HEK293 (cell line): ENCODE results near the gene YAF2.

Experiments used
- GLIS1 ChIP-seq: fragments of 450-650 bp; formaldehyde crosslinking; IDR thresholded peaks from 2 replicates; pipeline ENCODE4 v1.5.1; 2016; ENCODE audit warnings: missing biosample characterization, missing genetic modification characterization
- GLIS2 ChIP-seq: fragments of 450-650 bp; formaldehyde crosslinking; IDR thresholded peaks from 2 replicates; pipeline ENCODE4 v1.5.1; 2016; ENCODE audit warnings: missing biosample characterization, missing genetic modification characterization
- HOXA7 ChIP-seq: sonication (generic); formaldehyde crosslinking; IDR thresholded peaks from 2 replicates; pipeline ENCODE4 v1.8.1; 2022; ENCODE audit warnings: missing genetic modification reagents, borderline replicate concordance
- SP2 ChIP-seq: fragments of 450-650 bp; formaldehyde crosslinking; IDR thresholded peaks from 2 replicates; pipeline ENCODE4 v1.5.1; 2016; ENCODE audit warnings: missing biosample characterization, missing genetic modification characterization
- SP3 ChIP-seq: fragments of 450-650 bp; formaldehyde crosslinking; IDR thresholded peaks from 2 replicates; pipeline ENCODE4 v1.5.1; 2016; ENCODE audit warnings: missing biosample characterization, missing genetic modification characterization
- TRIM28 ChIP-seq: IDR thresholded peaks from 2 replicates; pipeline ENCODE4 v1.6.1; 2011; ENCODE audit warnings: low read length, control low read depth, borderline replicate concordance
- YY2 ChIP-seq: fragments of 450-650 bp; formaldehyde crosslinking; IDR thresholded peaks from 2 replicates; pipeline ENCODE4 v1.5.1; 2016; ENCODE audit warnings: missing biosample characterization, missing genetic modification characterization
- ZFP37 ChIP-seq: fragments of 450-650 bp; formaldehyde crosslinking; IDR thresholded peaks from 2 replicates; pipeline ENCODE4 v1.5.1; 2016; ENCODE audit warnings: missing biosample characterization, missing genetic modification characterization
- ZIC2 ChIP-seq: fragments of 450-650 bp; formaldehyde crosslinking; IDR thresholded peaks from 2 replicates; pipeline ENCODE4 v1.5.1; 2016; ENCODE audit warnings: missing biosample characterization, missing genetic modification characterization
- ZNF10 ChIP-seq: fragments of 450-650 bp; formaldehyde crosslinking; IDR thresholded peaks from 2 replicates; pipeline ENCODE4 v1.5.1; 2017; ENCODE audit warnings: missing biosample characterization, missing genetic modification characterization
- ZNF133 ChIP-seq: fragments of 450-650 bp; formaldehyde crosslinking; IDR thresholded peaks from 2 replicates; pipeline ENCODE4 v1.5.1; 2016; ENCODE audit warnings: missing biosample characterization, missing genetic modification characterization
- ZNF19 ChIP-seq: fragments of 450-650 bp; formaldehyde crosslinking; IDR thresholded peaks from 2 replicates; pipeline ENCODE4; 2016; ENCODE audit warnings: missing biosample characterization, missing genetic modification characterization, low read depth
- ZNF266 ChIP-seq: fragments of 450-650 bp; formaldehyde crosslinking; IDR thresholded peaks from 2 replicates; pipeline ENCODE4 v1.5.1; 2016; ENCODE audit warnings: missing biosample characterization, missing genetic modification characterization, low read depth
- ZNF302 ChIP-seq: fragments of 450-650 bp; formaldehyde crosslinking; IDR thresholded peaks from 2 replicates; pipeline ENCODE4 v1.5.1; 2016; ENCODE audit warnings: missing biosample characterization, missing genetic modification characterization, low read depth
- ZNF341 ChIP-seq: fragments of 450-650 bp; formaldehyde crosslinking; IDR thresholded peaks from 2 replicates; pipeline ENCODE4; 2016; ENCODE audit warnings: low read depth, missing biosample characterization, missing genetic modification characterization
- ZNF544 ChIP-seq: fragments of 450-650 bp; formaldehyde crosslinking; IDR thresholded peaks from 2 replicates; pipeline ENCODE4 v1.5.0; 2017; ENCODE audit warnings: missing biosample characterization, missing genetic modification characterization
- ZNF558 ChIP-seq: fragments of 450-650 bp; formaldehyde crosslinking; IDR thresholded peaks from 2 replicates; pipeline ENCODE4 v1.5.1; 2016; ENCODE audit warnings: missing biosample characterization, missing genetic modification characterization
- ZNF629 ChIP-seq: fragments of 450-650 bp; formaldehyde crosslinking; IDR thresholded peaks from 2 replicates; pipeline ENCODE4 v1.5.1; 2017; ENCODE audit warnings: missing biosample characterization, missing genetic modification characterization
- ZNF664 ChIP-seq: fragments of 450-650 bp; formaldehyde crosslinking; IDR thresholded peaks from 2 replicates; pipeline ENCODE4 v1.5.1; 2016; ENCODE audit warnings: missing biosample characterization, missing genetic modification characterization
- ZNF776 ChIP-seq: fragments of 450-650 bp; formaldehyde crosslinking; IDR thresholded peaks from 2 replicates; pipeline ENCODE4 v1.5.0; 2017; ENCODE audit warnings: missing biosample characterization, missing genetic modification characterization, borderline replicate concordance
- ZNF843 ChIP-seq: fragments of 450-650 bp; formaldehyde crosslinking; IDR thresholded peaks from 2 replicates; pipeline ENCODE4 v1.5.1; 2016; ENCODE audit warnings: missing biosample characterization, missing genetic modification characterization
- ZSCAN23 ChIP-seq: fragments of 450-650 bp; formaldehyde crosslinking; IDR thresholded peaks from 2 replicates; pipeline ENCODE4 v1.5.1; 2016; ENCODE audit warnings: missing biosample characterization, missing genetic modification characterization
- TF ChIP-seq, protein P1 (sequence below): fragments of 450-650 bp; formaldehyde crosslinking; IDR thresholded peaks from 2 replicates; pipeline ENCODE4 v1.5.1; 2016; ENCODE audit warnings: missing biosample characterization, missing genetic modification characterization
- TF ChIP-seq, protein P2 (sequence below): fragments of 450-650 bp; formaldehyde crosslinking; IDR thresholded peaks from 2 replicates; pipeline ENCODE4 v1.5.1; 2016; ENCODE audit warnings: missing biosample characterization, missing genetic modification characterization
- TF ChIP-seq, protein P3 (sequence below): sonication (generic); formaldehyde crosslinking; IDR thresholded peaks from 2 replicates; pipeline ENCODE4 v1.8.1; 2022; ENCODE audit warnings: mild to moderate bottlenecking, moderate library complexity, missing genetic modification reagents
- TF ChIP-seq, protein P4 (sequence below): fragments of 450-650 bp; IDR thresholded peaks from 2 replicates; pipeline ENCODE4 v1.5.1; 2018; ENCODE audit warnings: missing biosample characterization, mild to moderate bottlenecking, missing genetic modification characterization
- TF ChIP-seq, protein P5 (sequence below): fragments of 450-650 bp; formaldehyde crosslinking; IDR thresholded peaks from 2 replicates; pipeline ENCODE4 v1.5.1; 2016; ENCODE audit warnings: missing biosample characterization, missing genetic modification characterization, low read depth
- TF ChIP-seq, protein P6 (sequence below): fragments of 450-650 bp; formaldehyde crosslinking; conservative IDR thresholded peaks from 2 replicates; pipeline ENCODE4 v1.5.1; 2016; ENCODE audit warnings: low read depth, missing biosample characterization, missing genetic modification characterization

Gene YAF2

DNA sequence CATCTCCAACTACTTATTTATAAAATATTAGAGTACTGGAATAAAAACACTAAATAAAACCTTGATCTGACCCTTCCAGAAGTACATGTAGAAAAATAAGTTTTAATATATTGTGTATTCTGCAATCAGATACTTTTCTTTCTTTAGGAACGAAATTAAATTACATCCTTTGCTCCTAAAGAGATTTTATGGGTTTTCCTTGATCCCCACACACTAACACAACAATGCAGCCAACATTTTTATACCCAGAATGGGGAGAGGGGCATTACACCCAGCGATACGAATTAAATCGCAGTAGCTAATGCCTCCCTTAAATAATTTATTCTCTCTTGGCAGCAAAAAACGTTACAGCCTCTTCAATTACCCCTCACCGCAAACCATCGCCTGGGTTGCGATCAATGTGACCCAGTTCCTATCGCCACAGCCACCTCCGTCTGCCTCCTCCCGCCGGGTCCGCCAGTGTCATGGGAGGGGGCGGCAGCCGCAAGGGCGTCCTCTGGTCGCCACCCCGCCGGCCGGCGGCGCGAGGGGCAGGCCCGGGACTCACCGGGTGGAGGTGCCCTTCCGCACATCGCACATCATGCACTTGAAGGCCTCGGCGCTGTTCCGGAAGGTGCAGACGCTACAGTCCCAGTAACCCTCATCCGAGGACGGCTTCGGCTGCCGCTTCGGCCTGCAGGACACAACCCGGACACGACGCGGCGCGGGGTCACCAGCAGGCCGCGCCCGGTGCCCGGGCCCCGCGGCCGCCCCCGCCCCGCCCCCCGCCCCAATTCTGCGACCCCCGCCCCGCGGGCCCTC is 796 bp downstream of the YAF2 start (continued):
- TF ChIP-seq, protein P1, sequence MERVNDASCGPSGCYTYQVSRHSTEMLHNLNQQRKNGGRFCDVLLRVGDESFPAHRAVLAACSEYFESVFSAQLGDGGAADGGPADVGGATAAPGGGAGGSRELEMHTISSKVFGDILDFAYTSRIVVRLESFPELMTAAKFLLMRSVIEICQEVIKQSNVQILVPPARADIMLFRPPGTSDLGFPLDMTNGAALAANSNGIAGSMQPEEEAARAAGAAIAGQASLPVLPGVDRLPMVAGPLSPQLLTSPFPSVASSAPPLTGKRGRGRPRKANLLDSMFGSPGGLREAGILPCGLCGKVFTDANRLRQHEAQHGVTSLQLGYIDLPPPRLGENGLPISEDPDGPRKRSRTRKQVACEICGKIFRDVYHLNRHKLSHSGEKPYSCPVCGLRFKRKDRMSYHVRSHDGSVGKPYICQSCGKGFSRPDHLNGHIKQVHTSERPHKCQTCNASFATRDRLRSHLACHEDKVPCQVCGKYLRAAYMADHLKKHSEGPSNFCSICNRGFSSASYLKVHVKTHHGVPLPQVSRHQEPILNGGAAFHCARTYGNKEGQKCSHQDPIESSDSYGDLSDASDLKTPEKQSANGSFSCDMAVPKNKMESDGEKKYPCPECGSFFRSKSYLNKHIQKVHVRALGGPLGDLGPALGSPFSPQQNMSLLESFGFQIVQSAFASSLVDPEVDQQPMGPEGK (tag by site-specific recombination): peak; percentile 86
- TF ChIP-seq ZNF10 (tag by site-specific recombination) (peak; percentile 81; the same call in 1 of the 2 replicates), YY2 (tag by site-specific recombination) (no peak), TRIM28 (peak; percentile 17; the same call in 1 of the 2 replicates), GLIS2 (tag by site-specific recombination) (peak; percentile 82), ZFP37 (tag by site-specific recombination) (peak; percentile 64; the same call in 1 of the 2 replicates), ZNF544 (tag by site-specific recombination) (no peak), SP2 (tag by site-specific recombination) (peak; percentile 62), GLIS1 (tag by site-specific recombination) (peak; percentile 33; the same call in 1 of the 2 replicates), ZNF776 (tag by site-specific recombination) (no peak), ZNF341 (tag by site-specific recombination) (peak; percentile 94), ZNF629 (tag by site-specific recombination) (0 out of 2 replicates have a peak, but pooled peaks have one; percentile 10), ZNF664 (tag by site-specific recombination) (no peak), HOXA7 (CRISPR knock-in tag) (no peak), ZIC2 (tag by site-specific recombination) (peak; percentile 49), ZNF133 (tag by site-specific recombination) (no peak), ZNF19 (no peak), ZNF843 (tag by site-specific recombination) (peak; percentile 17; the same call in 1 of the 2 replicates), SP3 (tag by site-specific recombination) (peak; percentile 77), ZNF266 (no peak), ZNF302 (tag by site-specific recombination) (no peak), ZNF558 (tag by site-specific recombination) (no peak), ZSCAN23 (tag by site-specific recombination) (no peak)
- TF ChIP-seq, protein P2, sequence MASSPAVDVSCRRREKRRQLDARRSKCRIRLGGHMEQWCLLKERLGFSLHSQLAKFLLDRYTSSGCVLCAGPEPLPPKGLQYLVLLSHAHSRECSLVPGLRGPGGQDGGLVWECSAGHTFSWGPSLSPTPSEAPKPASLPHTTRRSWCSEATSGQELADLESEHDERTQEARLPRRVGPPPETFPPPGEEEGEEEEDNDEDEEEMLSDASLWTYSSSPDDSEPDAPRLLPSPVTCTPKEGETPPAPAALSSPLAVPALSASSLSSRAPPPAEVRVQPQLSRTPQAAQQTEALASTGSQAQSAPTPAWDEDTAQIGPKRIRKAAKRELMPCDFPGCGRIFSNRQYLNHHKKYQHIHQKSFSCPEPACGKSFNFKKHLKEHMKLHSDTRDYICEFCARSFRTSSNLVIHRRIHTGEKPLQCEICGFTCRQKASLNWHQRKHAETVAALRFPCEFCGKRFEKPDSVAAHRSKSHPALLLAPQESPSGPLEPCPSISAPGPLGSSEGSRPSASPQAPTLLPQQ (tag by site-specific recombination): peak; percentile 44; the same call in 1 of the 2 replicates
- TF ChIP-seq, protein P3, sequence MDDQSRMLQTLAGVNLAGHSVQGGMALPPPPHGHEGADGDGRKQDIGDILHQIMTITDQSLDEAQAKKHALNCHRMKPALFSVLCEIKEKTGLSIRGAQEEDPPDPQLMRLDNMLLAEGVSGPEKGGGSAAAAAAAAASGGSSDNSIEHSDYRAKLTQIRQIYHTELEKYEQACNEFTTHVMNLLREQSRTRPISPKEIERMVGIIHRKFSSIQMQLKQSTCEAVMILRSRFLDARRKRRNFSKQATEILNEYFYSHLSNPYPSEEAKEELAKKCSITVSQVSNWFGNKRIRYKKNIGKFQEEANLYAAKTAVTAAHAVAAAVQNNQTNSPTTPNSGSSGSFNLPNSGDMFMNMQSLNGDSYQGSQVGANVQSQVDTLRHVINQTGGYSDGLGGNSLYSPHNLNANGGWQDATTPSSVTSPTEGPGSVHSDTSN (CRISPR knock-in tag): peak; percentile 48; the same call in 1 of the 2 replicates
- TF ChIP-seq, protein P4, sequence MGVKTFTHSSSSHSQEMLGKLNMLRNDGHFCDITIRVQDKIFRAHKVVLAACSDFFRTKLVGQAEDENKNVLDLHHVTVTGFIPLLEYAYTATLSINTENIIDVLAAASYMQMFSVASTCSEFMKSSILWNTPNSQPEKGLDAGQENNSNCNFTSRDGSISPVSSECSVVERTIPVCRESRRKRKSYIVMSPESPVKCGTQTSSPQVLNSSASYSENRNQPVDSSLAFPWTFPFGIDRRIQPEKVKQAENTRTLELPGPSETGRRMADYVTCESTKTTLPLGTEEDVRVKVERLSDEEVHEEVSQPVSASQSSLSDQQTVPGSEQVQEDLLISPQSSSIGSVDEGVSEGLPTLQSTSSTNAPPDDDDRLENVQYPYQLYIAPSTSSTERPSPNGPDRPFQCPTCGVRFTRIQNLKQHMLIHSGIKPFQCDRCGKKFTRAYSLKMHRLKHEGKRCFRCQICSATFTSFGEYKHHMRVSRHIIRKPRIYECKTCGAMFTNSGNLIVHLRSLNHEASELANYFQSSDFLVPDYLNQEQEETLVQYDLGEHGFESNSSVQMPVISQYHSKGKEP: 0 out of 2 replicates have a peak, but pooled peaks have one; percentile 4
- TF ChIP-seq, protein P5, sequence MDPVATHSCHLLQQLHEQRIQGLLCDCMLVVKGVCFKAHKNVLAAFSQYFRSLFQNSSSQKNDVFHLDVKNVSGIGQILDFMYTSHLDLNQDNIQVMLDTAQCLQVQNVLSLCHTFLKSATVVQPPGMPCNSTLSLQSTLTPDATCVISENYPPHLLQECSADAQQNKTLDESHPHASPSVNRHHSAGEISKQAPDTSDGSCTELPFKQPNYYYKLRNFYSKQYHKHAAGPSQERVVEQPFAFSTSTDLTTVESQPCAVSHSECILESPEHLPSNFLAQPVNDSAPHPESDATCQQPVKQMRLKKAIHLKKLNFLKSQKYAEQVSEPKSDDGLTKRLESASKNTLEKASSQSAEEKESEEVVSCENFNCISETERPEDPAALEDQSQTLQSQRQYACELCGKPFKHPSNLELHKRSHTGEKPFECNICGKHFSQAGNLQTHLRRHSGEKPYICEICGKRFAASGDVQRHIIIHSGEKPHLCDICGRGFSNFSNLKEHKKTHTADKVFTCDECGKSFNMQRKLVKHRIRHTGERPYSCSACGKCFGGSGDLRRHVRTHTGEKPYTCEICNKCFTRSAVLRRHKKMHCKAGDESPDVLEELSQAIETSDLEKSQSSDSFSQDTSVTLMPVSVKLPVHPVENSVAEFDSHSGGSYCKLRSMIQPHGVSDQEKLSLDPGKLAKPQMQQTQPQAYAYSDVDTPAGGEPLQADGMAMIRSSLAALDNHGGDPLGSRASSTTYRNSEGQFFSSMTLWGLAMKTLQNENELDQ: no peak
- TF ChIP-seq, protein P6, sequence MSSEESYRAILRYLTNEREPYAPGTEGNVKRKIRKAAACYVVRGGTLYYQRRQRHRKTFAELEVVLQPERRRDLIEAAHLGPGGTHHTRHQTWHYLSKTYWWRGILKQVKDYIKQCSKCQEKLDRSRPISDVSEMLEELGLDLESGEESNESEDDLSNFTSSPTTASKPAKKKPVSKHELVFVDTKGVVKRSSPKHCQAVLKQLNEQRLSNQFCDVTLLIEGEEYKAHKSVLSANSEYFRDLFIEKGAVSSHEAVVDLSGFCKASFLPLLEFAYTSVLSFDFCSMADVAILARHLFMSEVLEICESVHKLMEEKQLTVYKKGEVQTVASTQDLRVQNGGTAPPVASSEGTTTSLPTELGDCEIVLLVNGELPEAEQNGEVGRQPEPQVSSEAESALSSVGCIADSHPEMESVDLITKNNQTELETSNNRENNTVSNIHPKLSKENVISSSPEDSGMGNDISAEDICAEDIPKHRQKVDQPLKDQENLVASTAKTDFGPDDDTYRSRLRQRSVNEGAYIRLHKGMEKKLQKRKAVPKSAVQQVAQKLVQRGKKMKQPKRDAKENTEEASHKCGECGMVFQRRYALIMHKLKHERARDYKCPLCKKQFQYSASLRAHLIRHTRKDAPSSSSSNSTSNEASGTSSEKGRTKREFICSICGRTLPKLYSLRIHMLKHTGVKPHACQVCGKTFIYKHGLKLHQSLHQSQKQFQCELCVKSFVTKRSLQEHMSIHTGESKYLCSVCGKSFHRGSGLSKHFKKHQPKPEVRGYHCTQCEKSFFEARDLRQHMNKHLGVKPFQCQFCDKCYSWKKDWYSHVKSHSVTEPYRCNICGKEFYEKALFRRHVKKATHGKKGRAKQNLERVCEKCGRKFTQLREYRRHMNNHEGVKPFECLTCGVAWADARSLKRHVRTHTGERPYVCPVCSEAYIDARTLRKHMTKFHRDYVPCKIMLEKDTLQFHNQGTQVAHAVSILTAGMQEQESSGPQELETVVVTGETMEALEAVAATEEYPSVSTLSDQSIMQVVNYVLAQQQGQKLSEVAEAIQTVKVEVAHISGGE (tag by site-specific recombination): peak; percentile 69
